HepG2 (cell line): ENCODE results near the gene BMPR1B. TPM values are rescaled to one million over a fixed set of nuclear protein-coding genes. Genes with fewer than 3 reads are reported as not detected.

Experiments
- ATAC-seq: fragments of 200-7000 bp; cut with Tn5 transposase; 3 replicates; pipeline ENCODE4 v1.9.1; 2020; ENCODE audit warnings: mild to moderate bottlenecking, moderate library complexity
- BruUV-seq: library from RNA; stranded (reverse); fragments of 400-500 nt; replicated peaks from 2 replicates; lab custom pipeline; 2021; lab: Mats Ljungman, UMichigan
- CTCF ChIA-PET: fragments of 300-600 bp; formaldehyde crosslinking; extraction: SDS; loops from one replicate; lab custom pipeline; 2021; ENCODE audit warnings: low total read pairs, inconsistent platforms, low intra/inter-chr PET ratio; lab: Yijun Ruan, JAX
- POLR2A ChIA-PET: fragments of 350-600 bp; sonication (Branson Sonifier 250); formaldehyde crosslinking; loops from one replicate; lab custom pipeline; 2020; ENCODE audit warnings: antibody characterized with exemption, inconsistent platforms; lab: Yijun Ruan, JAX
- DNase-seq: peaks from one replicate; pipeline ENCODE4 v3.0.0-alpha.2; 2015; ENCODE audit warnings: low spot score
- FAIRE-seq: peaks from 3 replicates; lab custom pipeline; 2011; peaks lifted over from hg19 to GRCh38; lab: Jason Lieb, UNC
- H2AFZ ChIP-seq: one replicate; pipeline ENCODE4 v1.6.1; 2011; ENCODE audit warnings: low read length, inconsistent platforms
- H3K27ac ChIP-seq: fragments of 300-600 bp; 3 replicates; pipeline ENCODE4 v1.8.0; 2011; ENCODE audit warnings: mixed run types, mild to moderate bottlenecking, mixed read lengths, low read length, inconsistent platforms; ENCODE audit not compliant: insufficient read depth; ENCODE audit errors: extremely low read length
- H3K27me3 ChIP-seq, 2 experiments: fragments of 200-600 bp in 1 of 2; 2 replicates in 1 of 2; 3 replicates in 1 of 2; pipeline versions ENCODE4 v1.6.0 to v1.8.0; 2011; ENCODE audit warnings: low read length in 2 of 2, mild to moderate bottlenecking in 2 of 2, moderate library complexity in 2 of 2, inconsistent platforms in 1 of 2; ENCODE audit not compliant: insufficient read depth in 2 of 2, control insufficient read depth in 1 of 2
- H3K36me3 ChIP-seq, 2 experiments: fragments of 200-600 bp in 1 of 2; replicated peaks in 1 of 2; 2 replicates in 1 of 2; 3 replicates in 1 of 2; pipeline versions ENCODE4 v1.5.1 to v1.8.0; 2011; ENCODE audit warnings: low read length in 2 of 2, inconsistent platforms in 1 of 2; ENCODE audit not compliant: insufficient read depth in 2 of 2, control insufficient read depth in 1 of 2
- H3K4me1 ChIP-seq: 2 replicates; pipeline ENCODE4 v1.5.1; 2012; ENCODE audit warnings: low read length, inconsistent platforms; ENCODE audit not compliant: insufficient read depth
- H3K4me2 ChIP-seq: 2 replicates; pipeline ENCODE4 v1.6.0; 2011; ENCODE audit warnings: low read depth, low read length, inconsistent platforms
- H3K4me3 ChIP-seq, 3 experiments: fragments of 200-600 bp in 1 of 3; sonication (generic), shearing (Covaris generic) in 1 of 3; replicated peaks in 1 of 3; 2 replicates each; pipeline ENCODE4 v1.5.1; 2011 to 2016; ENCODE audit warnings: low read length in 3 of 3, inconsistent platforms in 2 of 3, low read depth in 2 of 3, mild to moderate bottlenecking in 2 of 3, control low read depth in 1 of 3, mixed read lengths in 1 of 3; ENCODE audit not compliant: insufficient read depth in 1 of 3
- H3K79me2 ChIP-seq: one replicate; pipeline ENCODE4 v1.6.1; 2011; ENCODE audit warnings: low read length, inconsistent platforms; ENCODE audit not compliant: insufficient read depth
- H3K9ac ChIP-seq: 2 replicates; pipeline ENCODE4 v1.6.0; 2011; ENCODE audit warnings: mild to moderate bottlenecking, low read depth, low read length, inconsistent platforms; ENCODE audit not compliant: insufficient read depth
- H3K9me3 ChIP-seq: 2 replicates; pipeline ENCODE4 v1.5.1; 2012; ENCODE audit warnings: mild to moderate bottlenecking, low read length
- H4K20me1 ChIP-seq: 2 replicates; pipeline ENCODE4 v1.6.0; 2011; ENCODE audit warnings: inconsistent platforms, mild to moderate bottlenecking, low read length, moderate library complexity; ENCODE audit not compliant: insufficient read depth
- ETV6 ChIP-seq: sonication (generic); formaldehyde crosslinking; conservative IDR thresholded peaks from 2 replicates; pipeline ENCODE4 v1.4.0; 2020; ENCODE audit warnings: missing genetic modification reagents
- LBX2 ChIP-seq: sonication (generic); formaldehyde crosslinking; IDR thresholded peaks from 2 replicates; pipeline ENCODE4 v1.5.0; 2020; ENCODE audit warnings: missing genetic modification reagents, mild to moderate bottlenecking, borderline replicate concordance
- MEF2D ChIP-seq: sonication (generic); formaldehyde crosslinking; IDR thresholded peaks from 2 replicates; pipeline ENCODE4 v1.5.1; 2020; ENCODE audit warnings: mild to moderate bottlenecking, missing genetic modification reagents
- MTERF4 ChIP-seq: sonication (generic); formaldehyde crosslinking; IDR thresholded peaks from 2 replicates; pipeline ENCODE4 v1.8.0; 2023; ENCODE audit warnings: mild to moderate bottlenecking, missing genetic modification reagents
- NR2F1 ChIP-seq, 2 experiments: fragments of 450-650 bp in 1 of 2; formaldehyde crosslinking in 1 of 2; IDR thresholded peaks; 2 replicates each; pipeline versions ENCODE4 v1.5.0 to v1.6.1; 2016 to 2020; ENCODE audit warnings: mild to moderate bottlenecking in 1 of 2, missing compliant biosample characterization in 1 of 2, missing genetic modification reagents in 1 of 2, moderate library complexity in 1 of 2
- NR2F6 ChIP-seq, 2 experiments: IDR thresholded peaks; 2 replicates each; pipeline ENCODE4 v1.6.1; 2016; ENCODE audit warnings: antibody characterized with exemption in 1 of 2, mild to moderate bottlenecking in 1 of 2
- XBP1 ChIP-seq: sonication (generic); formaldehyde crosslinking; IDR thresholded peaks from 2 replicates; pipeline ENCODE4 v1.5.0; 2020; ENCODE audit warnings: missing genetic modification reagents
- ZNF264 ChIP-seq: sonication (generic); formaldehyde crosslinking; IDR thresholded peaks from 2 replicates; pipeline ENCODE4 v1.4.0; 2020; ENCODE audit warnings: missing genetic modification reagents
- ZNF280B ChIP-seq: sonication (generic); formaldehyde crosslinking; IDR thresholded peaks from 2 replicates; pipeline ENCODE4 v1.5.0; 2020; ENCODE audit warnings: missing genetic modification reagents, mild to moderate bottlenecking, borderline replicate concordance
- ZNF326 ChIP-seq: sonication (generic); formaldehyde crosslinking; IDR thresholded peaks from 2 replicates; pipeline ENCODE4 v1.4.0; 2020; ENCODE audit warnings: missing genetic modification reagents, borderline replicate concordance
- WGBS: methylation state at CpG from one replicate; pipeline ENCODE4 v1.1.6; 2017; ENCODE audit warnings: low lambda C conversion rate; 5-methylcytosine and 5-hydroxymethylcytosine counted together
- in situ Hi-C: cut with HindIII; loops from 2 replicates; pipeline ENCODE4 v1.10.0; 2017; ENCODE audit warnings: low pct_unique_long_range_greater_than_20kb; ENCODE audit not compliant: extremely low pct_ligation_motif_present
- intact Hi-C: fragments of 100-400 bp; cut with micrococcal nuclease; formaldehyde crosslinking; loops from one replicate; pipeline ENCODE4 v1.10.0; 2022; ENCODE audit not compliant: unreplicated experiment
- polyA plus RNA-seq, 8 experiments: library from polyadenylated mRNA; depleted of rRNA in 3 of 8; stranded (reverse) in 7 of 8; unstranded in 1 of 8; fragments of >200 nt; fragmentation: Illumina TruSeq in 4 of 8; extraction: Trizol in 4 of 8; gene quantifications; 2 replicates each; pipeline versions ENCODE4 v1.2.1 to v1.2.3, GENCODE V29; 2011 to 2016; ENCODE audit warnings: low read depth in 4 of 8, missing spikeins in 1 of 8, mixed read lengths in 1 of 8; ENCODE audit not compliant: insufficient read depth in 1 of 8
- total RNA-seq, 5 experiments: library from RNA; depleted of rRNA; stranded (reverse); fragments of >200 nt; fragmentation: Illumina TruSeq; extraction: Trizol; gene quantifications; 2 replicates each; pipeline ENCODE4 v1.2.3, GENCODE V29; 2016; ENCODE audit warnings: low read depth in 1 of 5
- TF ChIP-seq, protein P1 (sequence below): sonication (generic); formaldehyde crosslinking; IDR thresholded peaks from 2 replicates; pipeline ENCODE4 v1.9.0; 2021; ENCODE audit warnings: mild to moderate bottlenecking, missing genetic modification reagents

BMPR1B gene
- total and polyA plus RNA-seq, 2 of the 13 experiments (the other 11 are each of a cell fraction or from before 2014, with no cell fraction given): 0.07 TPM; not detected in 1

- H3K27me3 ChIP-seq: no peaks in the 10 kb centered on the region
- no peaks in the 10 kb centered on the region for H3K79me2 ChIP-seq
Measured at GRCh38 chr4:94957030-94957429, 199.3 kb downstream of the BMPR1B start.

DNA sequence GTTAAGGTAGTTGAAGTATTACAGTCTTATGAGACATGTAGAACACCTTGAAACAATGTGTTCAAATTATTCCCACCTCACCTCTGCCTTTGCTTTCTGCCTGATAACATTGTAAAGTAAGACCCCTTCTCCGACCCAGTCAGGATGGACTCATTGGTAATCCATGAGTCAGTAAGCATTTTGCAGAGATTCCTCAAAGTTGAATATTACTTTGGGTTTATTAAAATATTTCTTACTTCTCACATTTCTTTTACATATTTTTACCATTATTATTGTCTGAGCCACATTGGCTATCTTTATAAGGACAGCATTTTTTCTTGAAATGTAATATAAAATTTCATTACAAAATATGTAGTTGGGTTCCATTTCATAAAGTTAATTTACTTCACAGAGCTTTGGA is 201.6 kb downstream of the BMPR1B start:
- in situ Hi-C loops: no loop called here
- DNase-seq: no peak
- Histone ChIP-seq H3K4me2 (no peak overlapping the region), H3K9ac (no peak overlapping the region), H3K4me1 (no peaks in the 10 kb centered on the region), H3K4me3 (no peak overlapping the region), H3K36me3 (no peaks in the 10 kb centered on the region), H3K27me3 (no peaks in the 10 kb centered on the region), H4K20me1 (no peaks in the 10 kb centered on the region), H3K9me3 (no peaks in the 10 kb centered on the region), H3K27ac (no peak overlapping the region), H2AFZ (no peak overlapping the region), H3K79me2 (no peaks in the 10 kb centered on the region)
- 0% methylated on average over 1 of the region's 1 CpG for WGBS
- POLR2A ChIA-PET: no interaction called here
- CTCF ChIA-PET: no interaction called here
- FAIRE-seq: no peak
- ATAC-seq: no peak
- no TSS peak for BruUV-seq
- intact Hi-C loops: no loop called here
- TF ChIP-seq, protein P1, sequence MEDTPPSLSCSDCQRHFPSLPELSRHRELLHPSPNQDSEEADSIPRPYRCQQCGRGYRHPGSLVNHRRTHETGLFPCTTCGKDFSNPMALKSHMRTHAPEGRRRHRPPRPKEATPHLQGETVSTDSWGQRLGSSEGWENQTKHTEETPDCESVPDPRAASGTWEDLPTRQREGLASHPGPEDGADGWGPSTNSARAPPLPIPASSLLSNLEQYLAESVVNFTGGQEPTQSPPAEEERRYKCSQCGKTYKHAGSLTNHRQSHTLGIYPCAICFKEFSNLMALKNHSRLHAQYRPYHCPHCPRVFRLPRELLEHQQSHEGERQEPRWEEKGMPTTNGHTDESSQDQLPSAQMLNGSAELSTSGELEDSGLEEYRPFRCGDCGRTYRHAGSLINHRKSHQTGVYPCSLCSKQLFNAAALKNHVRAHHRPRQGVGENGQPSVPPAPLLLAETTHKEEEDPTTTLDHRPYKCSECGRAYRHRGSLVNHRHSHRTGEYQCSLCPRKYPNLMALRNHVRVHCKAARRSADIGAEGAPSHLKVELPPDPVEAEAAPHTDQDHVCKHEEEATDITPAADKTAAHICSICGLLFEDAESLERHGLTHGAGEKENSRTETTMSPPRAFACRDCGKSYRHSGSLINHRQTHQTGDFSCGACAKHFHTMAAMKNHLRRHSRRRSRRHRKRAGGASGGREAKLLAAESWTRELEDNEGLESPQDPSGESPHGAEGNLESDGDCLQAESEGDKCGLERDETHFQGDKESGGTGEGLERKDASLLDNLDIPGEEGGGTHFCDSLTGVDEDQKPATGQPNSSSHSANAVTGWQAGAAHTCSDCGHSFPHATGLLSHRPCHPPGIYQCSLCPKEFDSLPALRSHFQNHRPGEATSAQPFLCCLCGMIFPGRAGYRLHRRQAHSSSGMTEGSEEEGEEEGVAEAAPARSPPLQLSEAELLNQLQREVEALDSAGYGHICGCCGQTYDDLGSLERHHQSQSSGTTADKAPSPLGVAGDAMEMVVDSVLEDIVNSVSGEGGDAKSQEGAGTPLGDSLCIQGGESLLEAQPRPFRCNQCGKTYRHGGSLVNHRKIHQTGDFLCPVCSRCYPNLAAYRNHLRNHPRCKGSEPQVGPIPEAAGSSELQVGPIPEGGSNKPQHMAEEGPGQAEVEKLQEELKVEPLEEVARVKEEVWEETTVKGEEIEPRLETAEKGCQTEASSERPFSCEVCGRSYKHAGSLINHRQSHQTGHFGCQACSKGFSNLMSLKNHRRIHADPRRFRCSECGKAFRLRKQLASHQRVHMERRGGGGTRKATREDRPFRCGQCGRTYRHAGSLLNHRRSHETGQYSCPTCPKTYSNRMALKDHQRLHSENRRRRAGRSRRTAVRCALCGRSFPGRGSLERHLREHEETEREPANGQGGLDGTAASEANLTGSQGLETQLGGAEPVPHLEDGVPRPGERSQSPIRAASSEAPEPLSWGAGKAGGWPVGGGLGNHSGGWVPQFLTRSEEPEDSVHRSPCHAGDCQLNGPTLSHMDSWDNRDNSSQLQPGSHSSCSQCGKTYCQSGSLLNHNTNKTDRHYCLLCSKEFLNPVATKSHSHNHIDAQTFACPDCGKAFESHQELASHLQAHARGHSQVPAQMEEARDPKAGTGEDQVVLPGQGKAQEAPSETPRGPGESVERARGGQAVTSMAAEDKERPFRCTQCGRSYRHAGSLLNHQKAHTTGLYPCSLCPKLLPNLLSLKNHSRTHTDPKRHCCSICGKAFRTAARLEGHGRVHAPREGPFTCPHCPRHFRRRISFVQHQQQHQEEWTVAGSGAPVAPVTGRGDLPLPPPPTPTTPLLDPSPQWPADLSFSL (CRISPR knock-in tag): no peak
- TF ChIP-seq LBX2 (CRISPR knock-in tag) (no peak), MTERF4 (CRISPR knock-in tag) (no peak)

More at GRCh38 chr4:94957030-94957429, 199.3 kb downstream of the BMPR1B start:
- 1% methylated on average over 3 of the region's 3 CpGs for WGBS
- ChIA-PET POLR2A (no interaction called here), CTCF (no interaction called here)
- FAIRE-seq: no peak
- in situ Hi-C loops (no loop called here), intact Hi-C loops (no loop called here)
- Histone ChIP-seq H3K36me3 (no peaks in the 10 kb centered on the region), H3K4me2 (no peak overlapping the region), H3K4me3 (no peak overlapping the region), H4K20me1 (no peaks in the 10 kb centered on the region), H3K27ac (no peak overlapping the region), H3K4me1 (no peaks in the 10 kb centered on the region), H3K9ac (no peak overlapping the region), H3K9me3 (no peaks in the 10 kb centered on the region), H2AFZ (no peak overlapping the region)
- no TSS peak for BruUV-seq
- TF ChIP-seq ZNF280B (CRISPR knock-in tag) (no peak), ZNF326 (no peak), ETV6 (no peak), MEF2D (CRISPR knock-in tag) (no peak), XBP1 (CRISPR knock-in tag) (no peak), ZNF264 (CRISPR knock-in tag) (no peak), NR2F1 (CRISPR knock-in tag; IDR thresholded peaks at IDR 0.05) (no peak), NR2F6 (IDR thresholded peaks at IDR 0.05) (no peak), NR2F6 (CRISPR knock-in tag; IDR thresholded peaks at IDR 0.05) (no peak)
- no peak for ATAC-seq
- DNase-seq: no peak
